Measurements from ENCODE around the gene ERICH6.

ERICH6 gene

DNA sequence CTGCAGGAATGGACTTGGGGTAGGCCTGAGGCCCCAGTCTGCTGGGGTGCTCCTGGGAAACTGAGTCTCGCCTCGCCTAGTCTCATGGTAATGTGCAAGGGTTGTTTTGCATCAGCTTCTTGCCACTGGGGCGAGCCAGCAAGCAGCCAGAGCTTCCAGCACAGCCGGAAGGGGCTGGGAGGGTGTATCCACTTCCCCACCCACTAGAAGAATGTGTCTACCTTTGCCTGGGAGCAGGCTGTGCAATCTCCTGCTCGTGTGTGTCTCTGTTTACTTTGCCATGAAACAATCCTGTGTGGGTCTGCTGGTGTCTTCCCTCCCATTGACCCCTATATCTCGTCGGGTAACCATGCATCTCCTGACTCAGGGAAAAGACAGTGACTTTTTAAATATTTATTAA lies 21.8 kb upstream of the ERICH6 start:
- TF ChIP-seq TAF1 (IDR thresholded peaks at IDR 0.05; ENCODE audit: borderline replicate concordance, insufficient read depth, low read length) (no peak), FOXP2 (optimal IDR thresholded peaks at IDR 0.05; ENCODE audit: borderline replicate concordance, extremely low read depth, extremely low read length, insufficient read depth) (no peak), SIN3A (IDR thresholded peaks at IDR 0.05; ENCODE audit: borderline replicate concordance, insufficient read depth, low read length) (no peak), REST (IDR thresholded peaks at IDR 0.05; ENCODE audit: insufficient read depth in 1 of 2, low read depth in 2 of 2, low read length in 2 of 2) (no peak), POLR2AphosphoS5 (IDR thresholded peaks at IDR 0.05; ENCODE audit: low read depth, low read length) (no peak)

DNA sequence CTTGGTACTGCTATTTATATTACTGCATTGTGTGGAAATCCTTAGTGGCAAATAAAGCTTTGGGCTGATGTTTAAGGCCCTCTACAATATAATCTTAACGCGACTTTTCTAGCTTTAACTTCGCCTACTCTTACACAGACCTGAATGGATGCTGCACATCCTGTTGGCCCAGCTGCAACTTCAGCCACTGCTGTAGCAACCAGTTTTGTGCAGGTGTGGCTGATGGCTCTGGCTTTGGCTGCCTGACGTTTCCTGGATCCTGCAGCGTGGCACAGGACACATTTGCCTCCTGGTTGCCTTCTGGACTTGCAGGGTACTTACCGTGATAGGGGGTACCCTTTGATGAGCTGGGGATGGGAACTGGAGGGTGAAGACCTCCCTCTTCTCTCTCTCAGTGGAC lies 20.2 kb upstream of the ERICH6 start:
- TF ChIP-seq TAF1 (IDR thresholded peaks at IDR 0.05; ENCODE audit: borderline replicate concordance, insufficient read depth, low read length) (no peak), SIN3A (IDR thresholded peaks at IDR 0.05; ENCODE audit: borderline replicate concordance, insufficient read depth, low read length) (no peak), POLR2AphosphoS5 (IDR thresholded peaks at IDR 0.05; ENCODE audit: low read depth, low read length) (no peak), REST (IDR thresholded peaks at IDR 0.05; ENCODE audit: insufficient read depth in 1 of 2, low read depth in 2 of 2, low read length in 2 of 2) (no peak), FOXP2 (optimal IDR thresholded peaks at IDR 0.05; ENCODE audit: borderline replicate concordance, extremely low read depth, extremely low read length, insufficient read depth) (no peak)

DNA sequence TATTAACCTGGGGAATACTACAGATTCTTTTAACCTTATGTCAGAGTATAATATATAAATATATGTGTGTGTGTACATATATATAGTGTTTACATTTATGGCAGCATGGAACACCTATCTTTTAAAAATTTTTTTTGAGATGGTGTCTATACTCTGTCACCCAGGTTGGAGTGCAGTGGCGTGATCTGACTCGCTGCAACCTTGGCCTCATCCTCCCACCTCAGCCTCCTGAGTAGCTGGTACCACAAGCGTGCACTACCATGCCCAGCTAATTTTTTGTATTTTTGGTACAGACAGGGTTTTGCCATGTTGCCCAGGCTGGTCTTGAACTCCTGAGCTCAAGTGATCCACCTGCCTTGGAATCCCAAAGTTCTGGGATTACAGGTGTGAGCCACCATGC lies 18.5 kb upstream of the ERICH6 start:
- no peak for TF ChIP-seq POLR2AphosphoS5 (IDR thresholded peaks at IDR 0.05; ENCODE audit: low read depth, low read length)
- no peak for TF ChIP-seq TAF1 (IDR thresholded peaks at IDR 0.05; ENCODE audit: borderline replicate concordance, insufficient read depth, low read length)
- no peak for TF ChIP-seq SIN3A (IDR thresholded peaks at IDR 0.05; ENCODE audit: borderline replicate concordance, insufficient read depth, low read length)
- TF ChIP-seq FOXP2 (optimal IDR thresholded peaks at IDR 0.05; ENCODE audit: borderline replicate concordance, extremely low read depth, extremely low read length, insufficient read depth): no peak
- TF ChIP-seq REST (IDR thresholded peaks at IDR 0.05; ENCODE audit: insufficient read depth in 1 of 2, low read depth in 2 of 2, low read length in 2 of 2): no peak

- no peak for TF ChIP-seq FOXP2 (optimal IDR thresholded peaks at IDR 0.05; ENCODE audit: borderline replicate concordance, extremely low read depth, extremely low read length, insufficient read depth)
- no peak for TF ChIP-seq POLR2AphosphoS5 (IDR thresholded peaks at IDR 0.05; ENCODE audit: low read depth, low read length)
- TF ChIP-seq TAF1 (IDR thresholded peaks at IDR 0.05; ENCODE audit: borderline replicate concordance, insufficient read depth, low read length): no peak
These were observed 17.8 kb upstream of the ERICH6 start for GRCh38 chr3:150721285-150722130.

GRCh38 chr3:150720444-150720843 lies 16.7 kb upstream of the ERICH6 start:
- TF ChIP-seq TAF1 (IDR thresholded peaks at IDR 0.05; ENCODE audit: borderline replicate concordance, insufficient read depth, low read length) (no peak), REST (IDR thresholded peaks at IDR 0.05; ENCODE audit: insufficient read depth in 1 of 2, low read depth in 2 of 2, low read length in 2 of 2) (no peak), SIN3A (IDR thresholded peaks at IDR 0.05; ENCODE audit: borderline replicate concordance, insufficient read depth, low read length) (no peak), FOXP2 (optimal IDR thresholded peaks at IDR 0.05; ENCODE audit: borderline replicate concordance, extremely low read depth, extremely low read length, insufficient read depth) (no peak), POLR2AphosphoS5 (IDR thresholded peaks at IDR 0.05; ENCODE audit: low read depth, low read length) (no peak)

Measured in PFSK-1 (cell line).